Stimulated activated CD4-positive, alpha-beta T cell treated with anti-CD3 and anti-CD28 coated beads, Interleukin-4, amount 100 ng/mL, for 4 hours (primary cell): ENCODE measurements around the gene MIXL1.
"Not testable (repeated sequence)": the region's sequence is repeated elsewhere in the genome, so short reads cannot be mapped to it uniquely, and the experiment has no call there.

Experiments used
- DNase-seq, 2 experiments: peaks; one replicate each; pipeline ENCODE4 v3.0.0-alpha.2; 2020

The MIXL1 gene

DNA sequence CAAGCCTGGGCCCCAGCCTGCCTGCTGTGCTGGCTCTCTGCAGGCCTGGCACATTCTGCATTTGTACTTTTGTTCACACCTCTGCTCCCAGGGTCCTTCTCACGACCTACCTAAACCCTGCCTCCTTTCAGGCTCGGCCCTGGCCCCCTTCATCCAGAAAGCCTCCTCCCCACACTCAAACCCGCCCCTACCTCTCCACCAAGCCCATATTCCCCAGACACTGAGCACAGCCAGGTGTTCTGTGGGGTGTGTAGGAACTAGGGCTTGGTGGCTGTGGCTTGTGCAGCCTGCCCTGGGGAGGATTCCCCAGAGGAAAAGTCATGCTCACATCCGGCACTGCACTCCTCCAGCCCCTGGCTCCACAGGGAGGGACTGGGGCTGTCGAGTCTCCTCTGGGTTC lies 8.2 kb upstream of the MIXL1 start:
- no peak for DNase-seq

DNA sequence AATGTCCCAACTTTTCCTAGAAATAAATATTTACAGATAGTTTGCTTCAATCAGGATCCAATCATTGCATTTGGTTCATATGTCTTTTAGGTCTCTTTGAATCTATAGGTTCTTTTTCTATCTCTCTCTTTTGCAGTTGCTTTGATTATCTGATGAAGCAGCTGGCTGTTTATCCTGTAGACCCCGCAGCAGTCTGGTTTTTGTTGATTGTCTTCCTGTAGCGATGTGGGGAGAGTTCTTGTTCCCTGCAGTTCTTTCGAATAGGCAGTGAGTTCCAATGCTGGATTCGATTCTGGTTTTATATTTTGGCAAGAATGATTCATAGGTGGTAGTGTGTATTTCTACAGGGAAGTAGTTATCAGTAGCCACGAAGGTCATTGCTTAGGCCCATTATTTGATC lies 7.4 kb upstream of the MIXL1 start:
- no peak for DNase-seq

DNA sequence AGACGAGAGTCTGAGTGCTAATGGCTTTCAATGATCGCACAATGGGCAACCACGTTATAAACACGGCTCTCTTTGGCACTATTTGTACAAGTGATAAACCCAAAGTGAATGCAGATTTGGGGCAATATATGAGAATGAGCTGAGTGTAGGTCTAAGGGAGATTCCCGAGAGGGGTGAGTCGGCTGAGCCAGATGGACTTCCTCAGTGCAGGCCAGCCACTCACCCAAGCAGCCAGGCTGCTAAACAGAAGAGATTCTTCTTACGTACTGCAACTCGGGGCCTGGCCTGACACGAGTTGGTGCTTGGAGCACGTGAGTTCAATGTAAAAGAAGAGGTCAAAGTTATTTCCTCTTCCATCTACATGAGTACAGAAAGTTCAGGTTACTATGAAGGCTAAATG lies 6.2 kb upstream of the MIXL1 start:
- no peak for DNase-seq

DNA sequence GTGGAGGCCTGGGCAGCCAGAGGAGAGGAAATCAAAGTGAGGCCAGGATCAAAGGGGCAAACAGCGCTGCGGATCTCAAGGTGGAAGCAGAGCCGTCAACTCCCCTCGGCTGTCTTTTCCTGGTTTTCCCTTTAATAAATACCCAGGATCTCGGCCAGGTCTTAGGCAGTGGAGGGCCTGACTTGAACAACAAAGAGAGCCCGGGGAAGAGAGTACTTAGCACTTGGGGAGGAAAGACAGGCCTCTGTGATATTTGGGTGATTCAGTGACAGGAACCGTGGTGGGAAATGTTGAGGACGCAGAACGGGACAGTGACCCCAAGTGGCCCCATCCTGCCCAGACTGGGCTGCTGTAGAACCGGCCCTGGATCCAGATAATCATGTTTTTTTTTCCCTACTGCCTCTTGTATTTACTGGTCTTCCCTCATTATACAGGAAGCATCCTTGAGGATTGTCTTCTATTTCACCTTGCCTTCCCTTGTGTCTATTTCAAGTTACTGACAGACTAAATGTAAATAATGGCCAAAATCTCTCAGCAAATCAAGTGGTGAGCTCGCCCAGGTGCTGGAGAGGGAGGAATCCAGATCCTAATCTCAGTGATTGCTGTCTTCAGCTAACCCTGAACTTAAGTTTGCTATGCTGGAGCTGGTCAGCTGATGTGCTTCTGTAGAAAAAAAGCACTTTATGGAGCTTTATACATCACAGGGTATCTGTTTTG lies 2.8 kb upstream of the MIXL1 start:
- no peak for DNase-seq

DNA sequence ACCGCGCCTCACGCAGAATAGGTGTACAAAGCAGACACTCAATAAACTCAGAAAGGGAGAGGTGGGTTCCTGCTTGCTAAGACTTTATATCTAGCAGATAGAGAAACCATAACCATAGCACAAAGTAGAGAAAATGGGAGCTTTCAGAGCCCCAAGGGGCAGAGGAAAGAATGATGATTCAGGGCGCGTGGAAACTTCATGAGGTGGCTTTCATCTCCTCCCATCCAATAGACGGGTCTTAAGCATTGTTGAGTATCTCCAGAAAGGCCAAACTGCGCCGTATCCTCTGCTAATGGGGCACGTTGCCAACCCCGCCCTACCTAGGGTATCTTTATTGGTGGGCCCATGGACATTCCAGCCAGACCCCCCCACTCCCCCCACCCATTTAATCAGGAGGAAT lies 778 bp upstream of the MIXL1 start:
- peak in 1 of 2 experiments; percentile 4 for DNase-seq

DNA sequence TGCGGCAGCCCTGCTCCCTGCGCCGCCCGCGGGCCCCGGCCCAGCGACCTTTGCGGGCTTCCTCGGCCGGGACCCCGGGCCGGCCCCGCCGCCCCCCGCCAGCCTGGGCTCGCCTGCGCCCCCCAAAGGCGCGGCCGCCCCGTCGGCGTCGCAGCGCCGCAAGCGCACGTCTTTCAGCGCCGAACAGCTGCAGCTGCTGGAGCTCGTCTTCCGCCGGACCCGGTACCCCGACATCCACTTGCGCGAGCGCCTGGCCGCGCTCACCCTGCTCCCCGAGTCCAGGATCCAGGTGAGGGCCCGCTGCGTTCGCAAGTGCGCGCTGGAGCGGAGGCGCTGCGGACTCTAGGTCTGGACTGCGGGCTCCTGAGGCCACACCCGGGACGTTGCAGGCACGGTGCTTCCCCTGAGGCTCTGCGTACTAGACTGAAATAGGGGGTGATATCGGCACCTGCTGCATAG lies 351 bp downstream of the MIXL1 start:
- no peak for DNase-seq

DNA sequence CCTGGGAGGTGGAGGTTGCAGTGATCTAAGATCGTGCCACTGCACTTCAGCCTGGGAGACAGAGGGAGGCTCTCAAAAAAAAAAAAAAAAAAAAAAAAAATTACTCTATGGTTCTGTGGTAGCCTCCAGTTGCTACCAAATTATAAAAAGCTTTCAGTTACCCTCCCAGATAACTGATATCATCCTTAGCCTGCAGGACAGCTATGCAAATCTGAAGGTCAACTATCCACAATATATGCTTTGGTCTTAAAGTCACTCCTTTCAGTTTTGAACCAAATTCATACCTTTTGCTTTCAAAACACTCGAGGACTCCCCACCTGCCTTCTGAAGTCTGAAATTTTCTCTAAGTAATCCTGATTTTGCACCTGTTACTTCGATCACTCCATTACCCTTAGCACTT lies 3.1 kb downstream of the MIXL1 start:
- no peak for DNase-seq

DNA sequence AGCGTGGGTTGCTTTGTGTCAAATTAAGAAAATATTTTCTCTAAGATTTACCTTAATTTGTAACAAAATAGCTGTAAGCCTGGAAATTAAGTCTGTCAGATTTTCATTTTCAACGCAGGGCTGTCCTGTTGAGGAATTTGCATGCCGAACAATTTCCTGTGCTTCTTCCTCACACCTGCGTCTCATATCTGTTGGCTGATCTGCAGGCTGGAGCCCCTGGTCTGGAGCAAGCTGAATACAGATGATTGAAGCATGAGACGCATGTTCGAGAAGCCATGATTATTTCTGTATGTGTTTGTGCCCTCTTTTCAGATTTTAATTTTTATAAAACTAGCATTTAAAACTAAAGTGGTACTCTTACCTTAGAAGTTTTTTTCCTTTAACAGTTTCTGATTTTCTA lies 9.8 kb downstream of the MIXL1 start:
- DNase-seq, result no peak

DNA sequence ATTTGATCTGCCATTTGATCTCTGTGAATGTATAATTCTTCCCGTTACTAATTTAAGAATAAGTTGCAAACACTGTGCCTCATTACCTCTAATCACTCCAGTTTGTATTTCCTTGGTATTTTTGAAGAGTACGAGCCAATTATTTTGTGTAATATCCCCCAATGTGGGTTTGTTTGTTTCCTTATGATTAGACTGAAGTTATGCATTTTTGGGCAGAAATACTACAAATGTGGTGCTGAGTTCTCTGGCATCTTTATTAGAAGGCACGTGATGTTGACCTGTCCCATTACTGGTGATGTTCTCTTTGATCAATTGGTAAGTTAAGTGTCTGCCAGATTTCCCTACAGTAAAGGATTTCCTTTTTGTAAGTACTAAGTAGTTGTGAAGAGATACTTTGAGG lies 10.3 kb downstream of the MIXL1 start:
- no peak for DNase-seq

DNA sequence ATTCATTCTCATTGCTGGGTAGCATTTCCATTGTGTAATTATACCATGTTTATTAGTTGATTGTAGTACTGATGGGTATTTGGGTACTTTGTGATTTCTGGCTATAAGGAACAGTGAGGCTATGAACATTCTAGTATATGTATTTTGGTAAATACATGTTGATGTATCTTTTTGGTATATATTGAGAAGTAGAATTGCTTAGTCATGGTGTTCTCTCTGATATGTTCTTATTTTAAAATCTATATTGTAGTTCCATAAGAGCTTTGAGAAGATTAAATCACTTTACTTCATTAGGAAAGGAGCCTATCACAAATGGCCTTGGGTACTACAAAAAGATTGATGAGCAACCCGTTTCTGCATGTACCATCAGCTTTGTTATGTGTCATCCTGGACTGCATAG lies 13.4 kb downstream of the MIXL1 start:
- no peak for DNase-seq

DNA sequence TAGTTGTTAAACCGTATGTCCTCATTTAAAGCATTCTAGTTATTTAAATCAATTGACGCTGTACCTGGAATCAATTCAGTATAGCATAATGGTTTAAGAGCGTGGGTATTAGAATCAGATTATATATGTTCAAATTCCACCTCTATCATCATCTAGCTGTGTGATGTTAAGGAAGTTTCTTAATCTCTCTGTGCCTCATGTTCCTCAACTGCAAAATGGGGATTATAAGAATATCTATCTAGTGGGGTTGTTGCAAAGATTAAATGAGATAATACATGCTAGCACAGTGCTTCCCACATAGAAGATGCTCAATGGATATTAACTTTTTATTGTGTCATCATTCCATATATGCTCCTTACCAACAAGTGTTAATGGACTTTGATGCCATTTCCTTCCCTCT lies 16.0 kb downstream of the MIXL1 start:
- no peak for DNase-seq

DNA sequence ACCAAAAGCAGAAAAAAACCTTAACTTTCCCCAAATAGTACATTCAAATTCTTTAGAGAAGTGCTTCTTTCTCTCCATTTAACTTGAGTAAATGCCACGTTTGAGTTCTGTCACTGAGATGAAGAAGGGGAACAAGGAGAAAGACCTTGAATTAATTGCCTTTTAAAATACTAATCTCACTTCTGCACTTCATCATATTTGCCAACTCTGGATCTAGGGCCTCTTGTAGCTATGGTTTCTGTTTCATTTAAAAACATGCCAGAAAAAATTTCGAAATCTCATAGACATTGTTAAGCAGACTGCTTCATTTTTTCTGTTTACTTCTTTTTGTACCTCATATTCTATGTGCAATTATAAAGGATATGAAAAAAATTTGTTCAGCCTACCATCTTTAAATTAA lies 24.6 kb downstream of the MIXL1 start:
- no peak for DNase-seq

DNA sequence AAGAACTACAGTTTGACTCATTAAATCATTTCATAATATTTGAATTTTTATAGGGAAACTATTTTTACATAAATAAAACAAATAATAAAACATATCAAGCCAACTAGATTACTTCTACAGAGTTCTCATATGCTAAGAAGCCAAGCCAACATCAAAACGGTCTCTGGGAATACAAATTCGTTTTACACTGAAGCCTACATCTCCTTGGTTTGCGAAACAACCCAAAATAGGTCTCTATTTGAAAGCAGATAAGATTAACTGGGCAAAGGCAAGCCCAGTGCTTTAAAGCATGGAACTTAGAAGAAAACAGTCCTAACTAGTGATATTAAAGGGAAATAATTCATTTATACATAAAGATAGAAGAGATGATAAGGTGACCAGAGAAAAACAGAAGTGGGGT lies 25.3 kb downstream of the MIXL1 start:
- no peak for DNase-seq

DNA sequence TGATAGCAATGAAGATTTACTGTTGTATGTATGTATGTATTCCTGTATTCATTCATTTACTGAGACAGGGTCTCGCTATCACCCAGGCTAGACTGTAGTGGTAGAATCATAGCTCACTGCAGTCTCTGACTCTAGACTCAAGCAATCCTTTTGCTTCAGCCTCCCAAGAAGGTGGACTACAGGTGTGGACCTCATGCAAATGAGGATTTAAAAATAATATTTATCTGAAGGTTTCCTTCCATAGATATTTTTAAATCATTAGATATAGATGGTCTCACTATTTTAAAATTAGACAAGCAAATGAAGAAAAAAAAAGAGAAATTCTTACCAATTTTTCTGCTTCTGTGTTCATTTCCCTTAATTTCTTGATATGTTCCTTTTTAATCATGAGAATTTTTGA lies 27.0 kb downstream of the MIXL1 start:
- DNase-seq, result no peak

DNA sequence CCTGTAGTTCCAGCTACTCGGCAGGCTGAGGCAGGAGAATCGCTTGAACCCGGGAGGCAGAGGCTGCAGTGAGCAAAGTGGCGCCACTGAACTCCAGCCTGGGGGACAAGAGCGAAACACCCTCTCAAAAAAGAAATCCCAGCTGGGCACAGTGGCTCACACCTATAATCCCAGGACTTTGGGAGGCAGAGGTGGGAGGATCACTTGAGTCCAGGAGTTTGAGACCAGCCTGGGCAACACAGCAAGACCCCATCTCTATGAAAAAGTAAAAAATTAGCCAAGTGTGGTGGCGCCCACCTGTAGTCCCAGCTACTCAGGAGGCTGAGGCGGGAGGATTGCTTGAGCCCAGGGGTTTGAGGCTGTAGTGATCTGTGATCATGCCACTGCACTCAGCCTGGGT lies 29.4 kb downstream of the MIXL1 start:
- DNase-seq, result not testable (repeated sequence)

DNA sequence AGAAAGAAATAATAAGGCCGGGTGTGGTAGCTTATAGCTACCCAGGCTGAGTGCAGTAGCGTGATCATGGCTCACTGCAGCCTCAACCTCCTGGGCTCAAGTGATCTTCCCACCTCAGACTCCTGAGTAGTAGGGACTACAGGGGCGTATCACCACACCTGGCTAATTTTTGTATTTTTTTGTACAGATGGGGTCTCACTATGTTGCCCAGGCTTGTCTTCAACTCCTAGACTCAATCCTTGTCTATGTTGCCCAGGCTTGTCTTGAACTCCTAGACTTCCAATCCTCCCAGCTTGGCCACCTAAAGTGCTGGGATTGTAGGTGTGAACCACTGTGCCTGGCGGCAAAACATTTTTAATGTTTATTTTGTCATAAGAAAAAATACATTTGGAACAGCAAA lies 30.5 kb downstream of the MIXL1 start:
- DNase-seq, result no peak

DNA sequence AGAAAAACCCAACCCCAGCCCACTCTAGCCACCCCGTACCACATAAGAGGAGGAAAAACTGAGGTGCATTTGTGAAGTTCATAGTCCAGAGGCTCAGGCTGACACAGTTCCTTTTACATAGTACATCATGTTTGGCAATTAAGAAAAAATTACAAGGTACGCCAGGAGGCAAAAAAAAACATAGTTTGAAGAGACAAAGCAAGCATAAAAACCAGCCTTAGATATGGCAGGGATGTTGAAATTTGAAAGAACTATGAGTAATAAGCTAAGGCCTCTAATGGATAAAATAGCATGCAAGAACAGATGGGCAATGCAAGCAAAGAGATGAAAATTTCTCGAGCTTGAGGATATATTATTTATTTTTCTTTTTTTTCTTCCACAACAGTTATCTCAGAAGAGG lies 31.9 kb downstream of the MIXL1 start:
- no peak for DNase-seq

DNA sequence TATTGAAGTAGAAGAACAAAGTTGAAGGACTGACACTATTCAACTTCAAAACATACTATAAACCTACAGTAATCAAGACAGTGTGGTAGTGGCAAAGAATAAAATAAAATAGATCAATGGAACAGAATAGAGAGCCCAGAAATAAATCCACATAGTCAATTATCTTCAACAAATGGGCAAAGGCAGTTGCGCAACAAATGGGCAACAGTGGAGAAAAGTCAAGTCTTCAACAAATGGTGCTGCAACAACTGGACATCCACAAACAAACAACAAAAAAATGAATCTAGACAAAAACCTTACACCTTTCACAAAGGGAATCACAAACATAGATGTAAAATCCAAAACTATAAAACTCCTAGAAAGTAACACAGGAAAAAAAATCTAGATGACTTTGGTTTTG lies 38.4 kb downstream of the MIXL1 start:
- no peak for DNase-seq

DNA sequence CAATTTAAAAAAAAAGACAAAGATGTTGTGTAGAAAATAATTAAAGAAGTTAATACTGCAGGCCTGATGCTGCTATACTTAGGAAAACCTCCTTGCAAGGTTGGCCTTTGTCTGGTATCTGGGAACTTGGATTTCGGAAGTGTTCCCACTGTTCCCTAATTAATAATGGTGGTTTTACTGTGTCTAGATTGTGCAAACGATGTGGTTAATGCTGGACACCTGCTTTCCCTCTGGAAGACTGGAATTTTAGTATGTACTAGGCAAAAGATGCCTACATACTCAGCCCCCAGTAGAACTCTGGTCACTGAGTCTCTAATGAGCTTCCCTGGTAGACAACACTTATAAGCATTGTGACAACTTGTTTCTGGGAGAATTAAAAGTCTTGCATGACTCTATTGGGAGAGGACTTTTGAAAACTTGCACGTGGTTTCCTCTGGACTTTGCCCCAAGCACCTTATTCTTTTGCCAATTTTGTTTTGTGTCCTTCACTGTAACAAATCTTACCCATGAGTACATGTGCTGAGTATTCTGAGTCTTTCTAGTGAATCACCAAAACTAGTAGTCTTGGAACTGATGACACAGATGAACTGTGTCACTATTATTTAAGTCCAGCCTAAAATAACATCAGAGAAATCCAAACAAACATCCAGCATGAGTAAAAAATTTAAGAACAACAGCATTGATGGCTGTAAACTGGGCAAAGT lies 45.1 kb downstream of the MIXL1 start:
- no peak for DNase-seq

DNA sequence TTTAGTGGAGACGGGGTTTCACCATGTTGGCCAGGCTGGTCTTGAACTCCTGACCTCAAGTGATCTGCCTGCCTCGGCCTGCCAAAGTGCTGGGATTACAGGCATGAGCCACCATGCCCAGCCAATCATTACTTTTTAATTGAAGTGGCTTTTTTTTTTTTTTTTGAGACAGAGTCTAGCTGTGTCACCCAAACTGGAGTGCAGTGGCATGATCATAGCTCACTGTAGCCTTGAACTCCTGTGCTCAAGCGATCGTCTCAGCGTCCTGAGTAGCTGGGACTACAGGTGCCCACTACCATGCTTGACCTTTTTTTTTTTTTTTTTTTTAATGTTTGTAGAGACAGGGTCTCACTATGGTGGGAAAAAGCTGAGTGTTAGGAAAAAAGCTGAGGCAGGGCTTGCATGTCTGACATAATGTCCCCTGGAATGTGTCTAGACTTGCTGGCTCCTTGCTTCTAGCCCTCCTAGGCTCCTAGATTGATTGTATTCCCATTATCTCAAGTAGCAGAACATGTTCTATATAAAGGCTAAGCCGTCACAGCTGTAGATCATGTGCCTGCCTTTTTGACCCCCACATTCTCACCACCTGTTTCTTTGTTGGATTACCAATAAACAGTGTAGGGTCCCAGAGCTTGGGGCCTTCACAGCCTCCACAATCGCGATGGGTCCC lies 48.9 kb downstream of the MIXL1 start:
- not testable (repeated sequence) for DNase-seq

DNA sequence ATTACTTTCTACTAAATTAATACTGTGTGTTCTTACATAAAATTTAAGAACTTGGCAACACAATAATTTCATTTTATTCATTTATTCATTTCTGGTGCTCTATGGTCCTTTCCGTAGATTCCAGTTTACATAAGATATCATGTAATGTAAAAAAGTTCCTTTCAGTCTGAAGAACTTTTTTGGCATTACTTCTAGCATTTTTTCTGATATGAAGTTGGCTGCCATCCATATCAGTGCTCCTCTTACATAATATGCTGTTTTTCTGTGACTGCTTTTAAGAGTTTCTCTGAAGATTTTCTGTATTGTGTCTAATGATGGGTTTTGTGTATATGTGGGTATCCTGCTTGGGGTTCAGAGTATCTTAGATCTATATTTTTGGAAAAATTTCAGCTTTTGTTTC lies 50.7 kb downstream of the MIXL1 start:
- no peak for DNase-seq

DNA sequence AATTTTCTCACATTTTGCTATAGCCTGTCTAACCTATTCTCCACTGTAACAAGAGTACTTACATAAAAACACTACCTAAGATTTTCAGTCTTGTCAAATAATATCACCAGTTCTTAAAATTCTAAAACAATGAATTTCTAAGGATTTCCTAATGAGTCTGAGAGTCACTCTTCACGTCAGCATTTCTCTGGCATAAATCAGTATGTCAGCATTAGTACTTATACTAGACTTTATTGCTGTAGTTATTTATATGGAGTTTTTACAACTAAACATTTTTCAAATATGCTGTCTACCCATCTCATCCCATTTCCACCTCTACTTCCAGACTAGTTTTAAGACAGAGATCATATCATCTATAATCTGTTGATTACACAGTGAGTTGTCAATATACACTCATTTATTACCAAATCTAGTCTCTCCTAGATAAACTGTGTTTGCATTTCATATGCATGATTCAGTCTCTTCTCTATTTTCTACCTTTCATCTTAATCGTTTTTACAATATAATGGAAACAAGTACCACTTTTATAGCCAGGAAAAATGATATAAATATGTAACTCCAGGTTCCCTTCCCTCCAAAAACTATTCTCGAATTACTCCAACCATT lies 52.7 kb downstream of the MIXL1 start:
- DNase-seq, result no peak
